Measurements from ENCODE around the gene PTPRN2. TPM values are rescaled to one million over a fixed set of nuclear protein-coding genes. Genes with fewer than 3 reads are reported as not detected.

PTPRN2 gene
- total RNA-seq, 5 donors from 2014 or later (not counting 1 experiment from before 2014, with no cell fraction given) = 0.60 to 1.7 (median 0.82) TPM

DNA sequence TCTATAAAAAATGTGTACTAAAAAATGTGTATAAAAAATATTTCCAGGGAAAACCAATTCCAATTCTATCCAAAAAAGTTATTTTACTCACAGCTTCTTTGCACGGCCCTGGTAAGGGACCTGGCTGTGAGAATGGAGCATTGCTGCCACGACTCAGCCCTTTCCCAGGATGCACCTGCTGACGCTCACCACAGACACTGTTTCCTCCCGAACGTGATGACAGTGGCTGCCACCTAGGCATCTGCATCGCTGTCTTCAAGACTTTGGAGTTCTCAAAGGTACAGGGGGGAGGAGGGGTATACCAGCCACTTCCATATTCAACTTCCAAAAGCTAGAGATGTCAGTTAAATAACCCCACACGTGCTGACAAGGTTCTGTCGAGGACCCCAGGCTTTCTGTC lies 23.9 kb upstream of the PTPRN2 start:
- no peaks in the 10 kb centered on the region for H3K9me3 Mint-ChIP-seq
- no peaks in the 10 kb centered on the region for H3K36me3 Mint-ChIP-seq
- Histone ChIP-seq H3K27ac (ENCODE audit: low read length) (no peak overlapping the region), H3K9me3 (no peaks in the 10 kb centered on the region), H3K36me3 (ENCODE audit: control insufficient read depth in 2 of 2, extremely low read depth in 1 of 2, insufficient read depth in 1 of 2, low read length in 1 of 2) (no peaks in the 10 kb centered on the region), H3K4me1 (ENCODE audit: control insufficient read depth in 1 of 2, extremely low read depth in 1 of 2, insufficient read depth in 2 of 2, low read length in 2 of 2) (no peaks in the 10 kb centered on the region), H3K27me3 (replicated peaks in 1 of 2; ENCODE audit: control insufficient read depth in 2 of 2, extremely low read depth in 1 of 2, insufficient read depth in 2 of 2, low read length in 1 of 2) (no peaks in the 10 kb centered on the region), H3K4me3 (ENCODE audit: control insufficient read depth in 1 of 2, extremely low read depth in 1 of 2, low read length in 1 of 2) (no peak overlapping the region)
- H3K27ac Mint-ChIP-seq = no peak overlapping the region
- 36% methylated on average over 5 of the region's 8 CpGs for WGBS (ENCODE audit: insufficient coverage)
- ATAC-seq (replicated peaks in 1 of 4) (no peak), DNase-seq (no peak)
- no peaks in the 10 kb centered on the region for H3K27me3 Mint-ChIP-seq
- CTCF ChIA-PET = interaction anchor here in 1 of 2 donors (0.5 kb wide), 1 partner anchor 8 kb away, joined by 3 read pairs; no protein-coding TSS in a partner anchor
- POLR2A ChIA-PET = no interaction called here
- H3K4me3 Mint-ChIP-seq = no peak overlapping the region
- peaks cover 0 to 9% (median 2%) of the 10 kb centered on the region in 3 donors for H3K4me1 Mint-ChIP-seq

DNA sequence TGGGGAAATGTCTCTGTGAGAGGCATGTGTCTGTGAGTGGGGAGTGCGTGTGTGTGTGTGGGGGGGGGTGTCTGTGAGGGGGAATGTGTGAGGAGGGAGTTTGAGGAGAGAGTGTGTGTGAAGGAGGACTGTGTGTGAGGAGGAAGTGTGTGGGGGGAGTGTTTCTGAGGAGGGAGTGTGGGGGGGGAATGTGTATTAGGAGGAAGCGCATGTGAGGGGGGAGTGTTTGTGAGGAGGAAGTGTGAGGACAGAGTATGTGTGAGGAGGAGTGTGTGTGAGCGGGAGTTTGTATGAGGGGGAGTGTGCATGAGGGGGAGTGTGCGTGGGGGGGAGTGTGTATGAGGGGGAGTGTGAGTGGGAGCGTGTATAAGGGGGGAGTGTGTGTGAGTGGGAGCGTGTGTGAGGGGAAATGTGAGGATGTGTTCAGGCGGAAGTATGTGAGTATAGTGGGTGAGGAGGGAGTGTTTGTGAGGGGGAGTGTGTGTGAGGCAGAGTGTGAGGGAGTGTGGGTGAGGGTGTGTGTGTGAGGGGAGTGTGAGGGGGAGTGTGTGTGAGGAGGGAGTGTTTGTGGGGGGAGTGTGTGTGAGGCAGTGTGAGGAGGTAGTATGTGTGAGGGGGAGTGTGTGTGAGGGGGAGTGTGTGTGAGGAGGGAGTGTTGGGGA lies 21.8 kb upstream of the PTPRN2 start:
- no peak overlapping the region for H3K27ac ChIP-seq (ENCODE audit: low read length)
- ChIA-PET CTCF (no interaction called here), POLR2A (no interaction called here)
- H3K4me1 ChIP-seq (ENCODE audit: control insufficient read depth in 1 of 2, extremely low read depth in 1 of 2, insufficient read depth in 2 of 2, low read length in 2 of 2) = no peaks in the 10 kb centered on the region
- DNase-seq = no peak
- WGBS (ENCODE audit: insufficient coverage) = 92% methylated on average over 6 of the region's 7 CpGs
- H3K36me3 Mint-ChIP-seq = no peaks in the 10 kb centered on the region
- no peaks in the 10 kb centered on the region for H3K27me3 ChIP-seq (replicated peaks in 1 of 2; ENCODE audit: control insufficient read depth in 2 of 2, extremely low read depth in 1 of 2, insufficient read depth in 2 of 2, low read length in 1 of 2)
- H3K27me3 Mint-ChIP-seq = no peaks in the 10 kb centered on the region
- H3K36me3 ChIP-seq (ENCODE audit: control insufficient read depth in 2 of 2, extremely low read depth in 1 of 2, insufficient read depth in 1 of 2, low read length in 1 of 2) = no peaks in the 10 kb centered on the region
- H3K4me1 Mint-ChIP-seq = peaks cover 0 to 9% (median 2%) of the 10 kb centered on the region in 3 donors
- no peak overlapping the region for H3K27ac Mint-ChIP-seq
- H3K4me3 Mint-ChIP-seq = no peak overlapping the region
- no peak overlapping the region for H3K4me3 ChIP-seq (ENCODE audit: control insufficient read depth in 1 of 2, extremely low read depth in 1 of 2, low read length in 1 of 2)
- no peak for ATAC-seq (replicated peaks in 1 of 4)
- no peaks in the 10 kb centered on the region for H3K9me3 Mint-ChIP-seq
- H3K9me3 ChIP-seq = no peaks in the 10 kb centered on the region

DNA sequence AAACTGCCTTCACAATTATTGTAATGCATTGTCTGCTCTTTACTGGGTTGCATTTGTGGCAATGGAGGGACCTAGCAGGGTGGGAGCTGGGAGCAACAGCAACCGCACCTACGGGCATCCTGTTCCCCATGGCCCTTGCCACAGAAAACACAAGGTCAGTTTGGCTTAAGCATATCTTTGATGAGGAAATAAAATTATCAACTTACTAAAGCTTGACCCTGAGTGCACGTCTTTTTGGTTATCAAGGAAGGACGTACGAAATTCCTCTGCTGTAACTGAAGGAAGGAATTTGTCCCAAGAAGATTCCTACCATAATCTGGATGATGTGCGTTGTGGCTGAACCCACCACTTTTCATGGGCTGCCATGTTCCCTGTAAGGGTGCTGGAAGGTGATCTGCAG lies 19.9 kb upstream of the PTPRN2 start:
- peaks cover 0 to 9% (median 2%) of the 10 kb centered on the region in 3 donors for H3K4me1 Mint-ChIP-seq
- ChIA-PET POLR2A (no interaction called here), CTCF (no interaction called here)
- no peaks in the 10 kb centered on the region for H3K9me3 Mint-ChIP-seq
- H3K4me3 Mint-ChIP-seq = no peak overlapping the region
- Histone ChIP-seq H3K4me1 (ENCODE audit: control insufficient read depth in 1 of 2, extremely low read depth in 1 of 2, insufficient read depth in 2 of 2, low read length in 2 of 2) (no peaks in the 10 kb centered on the region), H3K4me3 (ENCODE audit: control insufficient read depth in 1 of 2, extremely low read depth in 1 of 2, low read length in 1 of 2) (no peak overlapping the region), H3K27me3 (replicated peaks in 1 of 2; ENCODE audit: control insufficient read depth in 2 of 2, extremely low read depth in 1 of 2, insufficient read depth in 2 of 2, low read length in 1 of 2) (no peaks in the 10 kb centered on the region), H3K27ac (ENCODE audit: low read length) (no peak overlapping the region), H3K36me3 (ENCODE audit: control insufficient read depth in 2 of 2, extremely low read depth in 1 of 2, insufficient read depth in 1 of 2, low read length in 1 of 2) (no peaks in the 10 kb centered on the region), H3K9me3 (no peaks in the 10 kb centered on the region)
- H3K27ac Mint-ChIP-seq = no peak overlapping the region
- WGBS (ENCODE audit: insufficient coverage) = 100% methylated on average over 2 of the region's 6 CpGs
- ATAC-seq (replicated peaks in 1 of 4) (no peak), DNase-seq (no peak)
- no peaks in the 10 kb centered on the region for H3K27me3 Mint-ChIP-seq
- H3K36me3 Mint-ChIP-seq = no peaks in the 10 kb centered on the region

- Histone ChIP-seq H3K27me3 (replicated peaks in 1 of 2; ENCODE audit: control insufficient read depth in 2 of 2, extremely low read depth in 1 of 2, insufficient read depth in 2 of 2, low read length in 1 of 2) (no peaks in the 10 kb centered on the region), H3K27ac (ENCODE audit: low read length) (no peak overlapping the region), H3K36me3 (ENCODE audit: control insufficient read depth in 2 of 2, extremely low read depth in 1 of 2, insufficient read depth in 1 of 2, low read length in 1 of 2) (no peaks in the 10 kb centered on the region), H3K9me3 (no peaks in the 10 kb centered on the region), H3K4me3 (ENCODE audit: control insufficient read depth in 1 of 2, extremely low read depth in 1 of 2, low read length in 1 of 2) (no peak overlapping the region), H3K4me1 (ENCODE audit: control insufficient read depth in 1 of 2, extremely low read depth in 1 of 2, insufficient read depth in 2 of 2, low read length in 2 of 2) (no peaks in the 10 kb centered on the region)
- DNase-seq (no peak), ATAC-seq (replicated peaks in 1 of 4) (no peak)
- no peak overlapping the region for H3K27ac Mint-ChIP-seq
- no peaks in the 10 kb centered on the region for H3K9me3 Mint-ChIP-seq
- CTCF ChIA-PET = no interaction called here
- no peaks in the 10 kb centered on the region for H3K27me3 Mint-ChIP-seq
- POLR2A ChIA-PET = no interaction called here
- H3K36me3 Mint-ChIP-seq = no peaks in the 10 kb centered on the region
- peaks cover 0 to 8% (median 2%) of the 10 kb centered on the region in 3 donors for H3K4me1 Mint-ChIP-seq
- no peak overlapping the region for H3K4me3 Mint-ChIP-seq
- WGBS (ENCODE audit: insufficient coverage) = 98% methylated on average over 17 of the region's 18 CpGs
These were observed 19.2 kb upstream of the PTPRN2 start for GRCh38 chr7:158606671-158607424.

DNA sequence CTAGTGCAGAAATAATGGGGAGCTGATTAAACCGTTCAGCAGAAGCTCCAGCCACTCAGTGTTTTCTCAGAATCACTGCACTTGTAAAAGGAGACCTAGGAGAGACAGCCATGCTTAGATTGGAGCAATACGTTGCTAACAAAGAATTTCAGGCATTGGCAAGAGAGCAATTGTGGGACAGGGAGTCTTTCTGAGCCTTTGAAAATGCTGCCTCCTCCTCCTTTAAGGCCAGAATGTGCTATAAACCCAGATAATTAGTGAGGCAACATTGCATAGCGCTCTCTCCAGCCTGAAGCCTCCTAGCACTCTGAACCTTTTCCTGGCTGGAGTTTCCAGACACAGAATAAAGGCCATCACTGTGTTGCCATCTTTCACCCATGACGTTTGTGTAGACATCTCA lies 18.5 kb upstream of the PTPRN2 start:
- 96% methylated on average over 4 of the region's 4 CpGs for WGBS (ENCODE audit: insufficient coverage)
- POLR2A ChIA-PET = no interaction called here
- Mint-ChIP-seq H3K4me3 (no peak overlapping the region), H3K27me3 (no peaks in the 10 kb centered on the region), H3K27ac (no peak overlapping the region), H3K4me1 (peaks cover 0 to 2% (median 0%) of the 10 kb centered on the region in 3 donors), H3K9me3 (no peaks in the 10 kb centered on the region), H3K36me3 (no peaks in the 10 kb centered on the region)
- no peak for DNase-seq
- H3K27ac ChIP-seq (ENCODE audit: low read length) = no peak overlapping the region
- CTCF ChIA-PET = no interaction called here
- no peak for ATAC-seq (replicated peaks in 1 of 4)
- H3K4me3 ChIP-seq (ENCODE audit: control insufficient read depth in 1 of 2, extremely low read depth in 1 of 2, low read length in 1 of 2) = no peak overlapping the region
- H3K27me3 ChIP-seq (replicated peaks in 1 of 2; ENCODE audit: control insufficient read depth in 2 of 2, extremely low read depth in 1 of 2, insufficient read depth in 2 of 2, low read length in 1 of 2) = no peaks in the 10 kb centered on the region
- H3K9me3 ChIP-seq = no peaks in the 10 kb centered on the region
- no peaks in the 10 kb centered on the region for H3K4me1 ChIP-seq (ENCODE audit: control insufficient read depth in 1 of 2, extremely low read depth in 1 of 2, insufficient read depth in 2 of 2, low read length in 2 of 2)
- H3K36me3 ChIP-seq (ENCODE audit: control insufficient read depth in 2 of 2, extremely low read depth in 1 of 2, insufficient read depth in 1 of 2, low read length in 1 of 2) = no peaks in the 10 kb centered on the region

- Histone ChIP-seq H3K4me3 (ENCODE audit: control insufficient read depth in 1 of 2, extremely low read depth in 1 of 2, low read length in 1 of 2) (no peak overlapping the region), H3K4me1 (ENCODE audit: control insufficient read depth in 1 of 2, extremely low read depth in 1 of 2, insufficient read depth in 2 of 2, low read length in 2 of 2) (no peaks in the 10 kb centered on the region), H3K27ac (ENCODE audit: low read length) (no peak overlapping the region), H3K9me3 (no peaks in the 10 kb centered on the region), H3K36me3 (ENCODE audit: control insufficient read depth in 2 of 2, extremely low read depth in 1 of 2, insufficient read depth in 1 of 2, low read length in 1 of 2) (no peaks in the 10 kb centered on the region), H3K27me3 (replicated peaks in 1 of 2; ENCODE audit: control insufficient read depth in 2 of 2, extremely low read depth in 1 of 2, insufficient read depth in 2 of 2, low read length in 1 of 2) (no peaks in the 10 kb centered on the region)
- Mint-ChIP-seq H3K9me3 (no peaks in the 10 kb centered on the region), H3K36me3 (no peaks in the 10 kb centered on the region), H3K27ac (no peak overlapping the region), H3K27me3 (no peaks in the 10 kb centered on the region), H3K4me3 (no peak overlapping the region), H3K4me1 (peaks cover 0 to 1% (median 0%) of the 10 kb centered on the region in 3 donors)
- ChIA-PET POLR2A (no interaction called here), CTCF (no interaction called here)
- 91% methylated on average over 16 of the region's 23 CpGs for WGBS (ENCODE audit: insufficient coverage)
- DNase-seq (no peak), ATAC-seq (replicated peaks in 1 of 4) (no peak)
These were observed 16.4 kb upstream of the PTPRN2 start for GRCh38 chr7:158603773-158604755.
